HCT116 (cell line): ENCODE results near the gene LGALS4. TPM values are rescaled to one million over a fixed set of nuclear protein-coding genes. Genes with fewer than 3 reads are reported as not detected.
A peak's percentile ranks its signal among the peaks of the same experiment; 100 is the strongest.

ENCODE experiments used
- ATAC-seq: fragments of 200-7000 bp; cut with Tn5 transposase; 2 replicates; pipeline ENCODE4 v1.9.1; 2020; ENCODE audit warnings: mild to moderate bottlenecking, moderate library complexity
- BruUV-seq: library from RNA; stranded (reverse); fragments of 400-500 nt; replicated peaks from 2 replicates; lab custom pipeline; 2021; lab: Mats Ljungman, UMichigan
- CTCF ChIA-PET: fragments of 300-600 bp; sonication (Branson Sonifier 250); formaldehyde crosslinking; loops from one replicate; lab custom pipeline; 2021; ENCODE audit warnings: antibody characterized with exemption; lab: Charles Lee
- POLR2A ChIA-PET: fragments of 300-600, 350-600 bp; sonication (Branson Sonifier 250); formaldehyde crosslinking; loops from one replicate; lab custom pipeline; 2021; ENCODE audit warnings: antibody characterized with exemption; lab: Charles Lee
- RAD21 ChIA-PET, 2 experiments: fragments of 300-600 bp; sonication (Branson Sonifier 250); formaldehyde crosslinking; loops; one replicate each; lab custom pipeline; 2023; ENCODE audit warnings: low total read pairs in 2 of 2; ENCODE audit not compliant: uncharacterized antibody in 2 of 2, unreplicated experiment in 2 of 2, low non-redundant PET in 1 of 2; lab: Charles Lee
- DNase-seq: peaks from one replicate; pipeline ENCODE4 v3.0.0-alpha.2; 2010; ENCODE audit warnings: low read depth, low spot score
- H2AFZ ChIP-seq: fragments of 200-600 bp; shearing (Covaris generic), sonication (generic); 2 replicates; pipeline ENCODE4 v1.6.1; 2017; ENCODE audit warnings: low read depth, mixed run types, mixed read lengths, antibody characterized with exemption, low read length; ENCODE audit not compliant: poor library complexity, severe bottlenecking
- H3K27ac ChIP-seq: 2 replicates; pipeline ENCODE4 v1.5.1; 2012; ENCODE audit warnings: low read depth, low read length
- H3K27me3 ChIP-seq: fragments of 200-600 bp; sonication (generic); 2 replicates; pipeline ENCODE4 v1.6.1; 2016; ENCODE audit warnings: mixed run types, low read length, mixed read lengths; ENCODE audit not compliant: insufficient read depth
- H3K36me3 ChIP-seq, 2 experiments: fragments of 200-500 bp in 1 of 2; fragments of 200-600 bp in 1 of 2; sonication (Bioruptor generic) in 1 of 2; sonication (generic) in 1 of 2; 2 replicates each; pipeline versions ENCODE4 v1.5.1 to v1.6.1; 2014 to 2016; ENCODE audit warnings: low read length in 2 of 2, inconsistent platforms in 1 of 2, mixed read lengths in 1 of 2, mixed run types in 1 of 2; ENCODE audit not compliant: insufficient read depth in 2 of 2, control insufficient read depth in 1 of 2
- H3K4me1 ChIP-seq, 2 experiments: fragments of 200-600 bp in 1 of 2; sonication (generic) in 1 of 2; 2 replicates each; pipeline versions ENCODE4 v1.5.1 to v1.6.1; 2012 to 2017; ENCODE audit warnings: low read length in 2 of 2, inconsistent platforms in 1 of 2, mild to moderate bottlenecking in 1 of 2, mixed read lengths in 1 of 2, mixed run types in 1 of 2, moderate library complexity in 1 of 2; ENCODE audit not compliant: insufficient read depth in 2 of 2, control insufficient read depth in 1 of 2
- H3K4me2 ChIP-seq: fragments of 200-600 bp; sonication (generic); 2 replicates; pipeline ENCODE4 v1.6.1; 2017; ENCODE audit warnings: mixed run types, low read length, mixed read lengths
- H3K4me3 ChIP-seq, 2 experiments: fragments of 200-600 bp in 1 of 2; sonication (generic) in 1 of 2; replicated peaks in 1 of 2; 2 replicates each; pipeline ENCODE4 v1.5.1; 2011 to 2016; ENCODE audit warnings: low read length in 2 of 2, control low read depth in 1 of 2, low read depth in 1 of 2, mild to moderate bottlenecking in 1 of 2, mixed read lengths in 1 of 2, mixed run types in 1 of 2
- H3K79me2 ChIP-seq: fragments of 200-600 bp; sonication (generic); 2 replicates; pipeline ENCODE4 v1.6.1; 2017; ENCODE audit warnings: mild to moderate bottlenecking, mixed run types, low read length, moderate library complexity, mixed read lengths; ENCODE audit not compliant: insufficient read depth
- H3K9ac ChIP-seq: fragments of 200-600 bp; sonication (generic); 2 replicates; pipeline ENCODE4 v1.6.1; 2016; ENCODE audit warnings: low read length, mixed read lengths
- H3K9me2 ChIP-seq: fragments of 200-600 bp; sonication (generic), shearing (Covaris generic); 2 replicates; pipeline ENCODE4 v1.6.1; 2017; ENCODE audit warnings: mixed run types, mild to moderate bottlenecking, moderate library complexity; ENCODE audit not compliant: insufficient read depth
- H3K9me3 ChIP-seq, 2 experiments: fragments of 200-500 bp in 1 of 2; fragments of 200-600 bp in 1 of 2; sonication (Bioruptor generic) in 1 of 2; sonication (generic) in 1 of 2; 2 replicates each; pipeline ENCODE4 v1.6.1; 2014 to 2017; ENCODE audit warnings: low read length in 2 of 2, mixed read lengths in 2 of 2, inconsistent platforms in 1 of 2, low read depth in 1 of 2, mild to moderate bottlenecking in 1 of 2, mixed run types in 1 of 2, moderate library complexity in 1 of 2; ENCODE audit not compliant: control insufficient read depth in 1 of 2, insufficient read depth in 1 of 2
- H4K20me1 ChIP-seq: fragments of 200-600 bp; sonication (generic), shearing (Covaris generic); 2 replicates; pipeline ENCODE4 v1.6.1; 2017; ENCODE audit warnings: mixed run types, mild to moderate bottlenecking, moderate library complexity; ENCODE audit not compliant: insufficient read depth
- CEBPB ChIP-seq: IDR thresholded peaks from 2 replicates; pipeline ENCODE4 v1.6.1; 2012; ENCODE audit warnings: low read depth
- EGR1 ChIP-seq: IDR thresholded peaks from 2 replicates; pipeline ENCODE4 v1.6.1; 2012; ENCODE audit warnings: low read depth
- ELF1 ChIP-seq: IDR thresholded peaks from 2 replicates; pipeline ENCODE4 v1.6.1; 2012; ENCODE audit warnings: low read depth, borderline replicate concordance
- EZH2 ChIP-seq: fragments of 200-600 bp; sonication (generic); IDR thresholded peaks from 2 replicates; pipeline ENCODE4 v1.6.1; 2017; ENCODE audit warnings: antibody characterized with exemption, mixed run types
- FOSL1 ChIP-seq: IDR thresholded peaks from 2 replicates; pipeline ENCODE4 v1.6.1; 2012; ENCODE audit warnings: low read depth
- JUND ChIP-seq: IDR thresholded peaks from 2 replicates; pipeline ENCODE4 v1.6.1; 2012
- POLR2A ChIP-seq: IDR thresholded peaks from 2 replicates; pipeline ENCODE4 v1.7.0; 2011; ENCODE audit warnings: borderline replicate concordance; ENCODE audit not compliant: insufficient read depth, insufficient read length; ENCODE audit errors: extremely low read depth
- RAD21 ChIP-seq: IDR thresholded peaks from 2 replicates; pipeline ENCODE4 v1.6.1; 2012; ENCODE audit warnings: low read depth, mild to moderate bottlenecking
- SIN3A ChIP-seq: IDR thresholded peaks from 2 replicates; pipeline ENCODE4 v1.6.1; 2012; ENCODE audit warnings: low read depth
- SP1 ChIP-seq: IDR thresholded peaks from 2 replicates; pipeline ENCODE4 v1.6.1; 2012; ENCODE audit warnings: low read depth
- SRF ChIP-seq: IDR thresholded peaks from 2 replicates; pipeline ENCODE4 v1.6.1; 2012; ENCODE audit warnings: low read depth
- TCF7L2 ChIP-seq: IDR thresholded peaks from 2 replicates; pipeline ENCODE4 v1.7.0; 2011; ENCODE audit warnings: borderline replicate concordance, inconsistent platforms; ENCODE audit not compliant: insufficient read depth, insufficient read length; ENCODE audit errors: extremely low read depth
- YY1 ChIP-seq: IDR thresholded peaks from 2 replicates; pipeline ENCODE4 v1.6.1; 2011; ENCODE audit warnings: low read length, low read depth, moderate library complexity, mild to moderate bottlenecking; ENCODE audit not compliant: insufficient replicate concordance; ENCODE audit errors: extremely low read depth
- ZFX ChIP-seq: fragments of 450-650 bp; IDR thresholded peaks from 2 replicates; pipeline ENCODE4 v1.6.1; 2017
- ZNF274 ChIP-seq: fragments of 200-500 bp; sonication (Bioruptor generic); IDR thresholded peaks from 2 replicates; pipeline ENCODE4 v1.6.1; 2014; ENCODE audit warnings: mild to moderate bottlenecking, low read depth, low read length, inconsistent platforms
- intact Hi-C: fragments of 100-400 bp; cut with micrococcal nuclease; formaldehyde crosslinking; loops from 2 replicates; pipeline ENCODE4 v1.10.0; 2022
- total RNA-seq: library from RNA; stranded (reverse); gene quantifications from one replicate; pipeline ENCODE4 v1.2.1, GENCODE V29; 2021; ENCODE audit not compliant: unreplicated experiment
- TF ChIP-seq, protein P1 (sequence below): IDR thresholded peaks from 2 replicates; pipeline ENCODE4 v1.6.1; 2012; ENCODE audit warnings: low read depth
- TF ChIP-seq, protein P2 (sequence below), 3 experiments: fragments of 200-600 bp in 1 of 3; sonication (generic) in 1 of 3; IDR thresholded peaks in 2 of 3; conservative IDR thresholded peaks in 1 of 3; 2 replicates each; pipeline ENCODE4 v1.5.1; 2012 to 2017; ENCODE audit warnings: low read depth in 2 of 3, low read length in 2 of 3, antibody characterized with exemption in 1 of 3, borderline replicate concordance in 1 of 3, control low read depth in 1 of 3, mild to moderate bottlenecking in 1 of 3, mixed read lengths in 1 of 3, mixed run types in 1 of 3, moderate library complexity in 1 of 3; ENCODE audit not compliant: insufficient read depth in 1 of 3
- TF ChIP-seq, protein P3 (sequence below): IDR thresholded peaks from 2 replicates; pipeline ENCODE4 v1.6.1; 2012
- TF ChIP-seq, protein P4 (sequence below): IDR thresholded peaks from 2 replicates; pipeline ENCODE4 v1.6.1; 2012
- TF ChIP-seq, protein P5 (sequence below): IDR thresholded peaks from 2 replicates; pipeline ENCODE4 v1.6.1; 2011; ENCODE audit warnings: mild to moderate bottlenecking, low read length, moderate library complexity; ENCODE audit not compliant: insufficient replicate concordance; ENCODE audit errors: extremely low read depth

LGALS4 gene
- total RNA-seq, 1 experiment from 2014 or later = 0.86 TPM

DNA sequence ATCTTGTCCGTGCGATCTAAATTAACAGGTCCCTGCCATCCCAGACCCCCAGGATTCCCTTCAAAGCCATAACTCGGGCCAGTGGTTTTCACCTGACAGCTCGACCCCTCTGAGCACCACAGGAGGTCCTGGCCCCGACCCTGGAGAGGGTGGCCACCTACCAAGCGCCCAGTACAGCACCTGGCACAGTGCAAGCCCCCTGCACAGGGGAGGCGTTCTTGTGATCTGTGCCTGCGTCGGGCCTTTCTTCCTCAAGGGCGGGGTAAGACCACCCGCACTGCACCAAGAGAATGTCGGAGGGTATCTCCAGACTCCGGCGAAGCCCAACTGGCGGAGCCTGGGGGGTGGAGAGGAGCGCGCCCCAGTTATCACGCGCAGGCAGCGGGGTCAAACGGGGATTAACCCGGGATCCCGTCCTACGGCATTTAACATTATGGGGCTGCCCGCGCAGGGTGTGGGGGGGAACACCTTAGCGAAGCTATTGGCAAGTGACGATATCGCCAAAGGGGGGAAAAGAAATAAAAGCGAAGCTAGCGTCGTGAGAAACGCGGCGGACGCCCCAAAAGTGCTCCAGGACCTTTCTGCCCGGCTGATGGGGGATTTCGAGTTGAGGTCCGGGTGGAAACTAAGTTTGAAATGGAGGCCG lies 38.4 kb upstream of the LGALS4 start:
- intact Hi-C loops = loop anchor here (1.0 to 5.0 kb wide), 3 partner anchors 48 to 169 kb away; partner anchors contain the start of genes MRPS12, NFKBIB, SARS2 and SIRT2
- no peaks in the 10 kb centered on the region for H3K9me2 ChIP-seq
- H3K79me2 ChIP-seq = peaks cover 31% of the 10 kb centered on the region
- H3K36me3 ChIP-seq = peaks cover 16 to 25% of the 10 kb centered on the region in 2 experiments
- peak overlapping the region; percentile 92 for H3K4me2 ChIP-seq
- TF ChIP-seq, protein P1, sequence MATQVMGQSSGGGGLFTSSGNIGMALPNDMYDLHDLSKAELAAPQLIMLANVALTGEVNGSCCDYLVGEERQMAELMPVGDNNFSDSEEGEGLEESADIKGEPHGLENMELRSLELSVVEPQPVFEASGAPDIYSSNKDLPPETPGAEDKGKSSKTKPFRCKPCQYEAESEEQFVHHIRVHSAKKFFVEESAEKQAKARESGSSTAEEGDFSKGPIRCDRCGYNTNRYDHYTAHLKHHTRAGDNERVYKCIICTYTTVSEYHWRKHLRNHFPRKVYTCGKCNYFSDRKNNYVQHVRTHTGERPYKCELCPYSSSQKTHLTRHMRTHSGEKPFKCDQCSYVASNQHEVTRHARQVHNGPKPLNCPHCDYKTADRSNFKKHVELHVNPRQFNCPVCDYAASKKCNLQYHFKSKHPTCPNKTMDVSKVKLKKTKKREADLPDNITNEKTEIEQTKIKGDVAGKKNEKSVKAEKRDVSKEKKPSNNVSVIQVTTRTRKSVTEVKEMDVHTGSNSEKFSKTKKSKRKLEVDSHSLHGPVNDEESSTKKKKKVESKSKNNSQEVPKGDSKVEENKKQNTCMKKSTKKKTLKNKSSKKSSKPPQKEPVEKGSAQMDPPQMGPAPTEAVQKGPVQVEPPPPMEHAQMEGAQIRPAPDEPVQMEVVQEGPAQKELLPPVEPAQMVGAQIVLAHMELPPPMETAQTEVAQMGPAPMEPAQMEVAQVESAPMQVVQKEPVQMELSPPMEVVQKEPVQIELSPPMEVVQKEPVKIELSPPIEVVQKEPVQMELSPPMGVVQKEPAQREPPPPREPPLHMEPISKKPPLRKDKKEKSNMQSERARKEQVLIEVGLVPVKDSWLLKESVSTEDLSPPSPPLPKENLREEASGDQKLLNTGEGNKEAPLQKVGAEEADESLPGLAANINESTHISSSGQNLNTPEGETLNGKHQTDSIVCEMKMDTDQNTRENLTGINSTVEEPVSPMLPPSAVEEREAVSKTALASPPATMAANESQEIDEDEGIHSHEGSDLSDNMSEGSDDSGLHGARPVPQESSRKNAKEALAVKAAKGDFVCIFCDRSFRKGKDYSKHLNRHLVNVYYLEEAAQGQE = no peak
- TF ChIP-seq POLR2A = no peak
- TF ChIP-seq ZFX = no peak
- TF ChIP-seq, protein P2, sequence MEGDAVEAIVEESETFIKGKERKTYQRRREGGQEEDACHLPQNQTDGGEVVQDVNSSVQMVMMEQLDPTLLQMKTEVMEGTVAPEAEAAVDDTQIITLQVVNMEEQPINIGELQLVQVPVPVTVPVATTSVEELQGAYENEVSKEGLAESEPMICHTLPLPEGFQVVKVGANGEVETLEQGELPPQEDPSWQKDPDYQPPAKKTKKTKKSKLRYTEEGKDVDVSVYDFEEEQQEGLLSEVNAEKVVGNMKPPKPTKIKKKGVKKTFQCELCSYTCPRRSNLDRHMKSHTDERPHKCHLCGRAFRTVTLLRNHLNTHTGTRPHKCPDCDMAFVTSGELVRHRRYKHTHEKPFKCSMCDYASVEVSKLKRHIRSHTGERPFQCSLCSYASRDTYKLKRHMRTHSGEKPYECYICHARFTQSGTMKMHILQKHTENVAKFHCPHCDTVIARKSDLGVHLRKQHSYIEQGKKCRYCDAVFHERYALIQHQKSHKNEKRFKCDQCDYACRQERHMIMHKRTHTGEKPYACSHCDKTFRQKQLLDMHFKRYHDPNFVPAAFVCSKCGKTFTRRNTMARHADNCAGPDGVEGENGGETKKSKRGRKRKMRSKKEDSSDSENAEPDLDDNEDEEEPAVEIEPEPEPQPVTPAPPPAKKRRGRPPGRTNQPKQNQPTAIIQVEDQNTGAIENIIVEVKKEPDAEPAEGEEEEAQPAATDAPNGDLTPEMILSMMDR (IDR thresholded peaks at IDR 0.05 in 2 of 3, conservative IDR thresholded peaks at IDR 0.05 in 1 of 3; ENCODE audit: borderline replicate concordance in 1 of 3, insufficient read depth in 1 of 3, low read depth in 2 of 3, low read length in 2 of 3) = no peak
- TF ChIP-seq, protein P3, sequence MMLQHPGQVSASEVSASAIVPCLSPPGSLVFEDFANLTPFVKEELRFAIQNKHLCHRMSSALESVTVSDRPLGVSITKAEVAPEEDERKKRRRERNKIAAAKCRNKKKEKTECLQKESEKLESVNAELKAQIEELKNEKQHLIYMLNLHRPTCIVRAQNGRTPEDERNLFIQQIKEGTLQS = no peak
- TF ChIP-seq, protein P4, sequence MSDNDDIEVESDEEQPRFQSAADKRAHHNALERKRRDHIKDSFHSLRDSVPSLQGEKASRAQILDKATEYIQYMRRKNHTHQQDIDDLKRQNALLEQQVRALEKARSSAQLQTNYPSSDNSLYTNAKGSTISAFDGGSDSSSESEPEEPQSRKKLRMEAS = no peak
- TF ChIP-seq ZNF274 = no peak
- TF ChIP-seq, protein P5, sequence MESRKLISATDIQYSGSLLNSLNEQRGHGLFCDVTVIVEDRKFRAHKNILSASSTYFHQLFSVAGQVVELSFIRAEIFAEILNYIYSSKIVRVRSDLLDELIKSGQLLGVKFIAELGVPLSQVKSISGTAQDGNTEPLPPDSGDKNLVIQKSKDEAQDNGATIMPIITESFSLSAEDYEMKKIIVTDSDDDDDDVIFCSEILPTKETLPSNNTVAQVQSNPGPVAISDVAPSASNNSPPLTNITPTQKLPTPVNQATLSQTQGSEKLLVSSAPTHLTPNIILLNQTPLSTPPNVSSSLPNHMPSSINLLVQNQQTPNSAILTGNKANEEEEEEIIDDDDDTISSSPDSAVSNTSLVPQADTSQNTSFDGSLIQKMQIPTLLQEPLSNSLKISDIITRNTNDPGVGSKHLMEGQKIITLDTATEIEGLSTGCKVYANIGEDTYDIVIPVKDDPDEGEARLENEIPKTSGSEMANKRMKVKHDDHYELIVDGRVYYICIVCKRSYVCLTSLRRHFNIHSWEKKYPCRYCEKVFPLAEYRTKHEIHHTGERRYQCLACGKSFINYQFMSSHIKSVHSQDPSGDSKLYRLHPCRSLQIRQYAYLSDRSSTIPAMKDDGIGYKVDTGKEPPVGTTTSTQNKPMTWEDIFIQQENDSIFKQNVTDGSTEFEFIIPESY = no peak
- TF ChIP-seq JUND = no peak
- TF ChIP-seq TCF7L2 = no peak
- no peak for TF ChIP-seq CEBPB
- no peak for TF ChIP-seq ELF1
- no peak for TF ChIP-seq SP1
- no peak for TF ChIP-seq EZH2
- no peak for TF ChIP-seq SRF
- TF ChIP-seq RAD21 = no peak
- TF ChIP-seq EGR1 = no peak
- TF ChIP-seq FOSL1 = no peak
- TF ChIP-seq SIN3A = no peak
- TF ChIP-seq YY1 = no peak
- H3K9me3 ChIP-seq = no peaks in the 10 kb centered on the region
- CTCF ChIA-PET = interaction anchor here (1.5 kb wide), 1 partner anchor 79 kb away, joined by 6 read pairs; the partner anchor contains the start of genes MRPS12 and SARS2
- RAD21 ChIA-PET = no interaction called here
- DNase-seq (no peak), ATAC-seq (no peak)
- H4K20me1 ChIP-seq = 0 out of 2 replicates have a peak, but pooled peaks cover 4% of the 10 kb centered on the region
- peak overlapping the region; percentile 96 for H3K9ac ChIP-seq
- peak overlapping the region; percentile 89 for H3K27ac ChIP-seq
- BruUV-seq = TSS peak; percentile 93
- no peaks in the 10 kb centered on the region for H3K27me3 ChIP-seq
- no peak overlapping the region for H2AFZ ChIP-seq
- POLR2A ChIA-PET = interaction anchor here (0.5 to 2.4 kb wide), 2 partner anchors 12 to 241 kb away, joined by 4 to 12 read pairs; no protein-coding TSS in a partner anchor
- peaks cover 14 to 41% of the 10 kb centered on the region in 2 experiments for H3K4me1 ChIP-seq
- H3K4me3 ChIP-seq = peak overlapping the region; percentile 77 to 84
